GM13976 (cell line): Measurements from ENCODE around the gene AXDND1.

Experiments used
- DNase-seq: peaks from one replicate; pipeline ENCODE4 v3.0.0; 2012; ENCODE audit warnings: low spot score
- CTCF ChIP-seq: IDR thresholded peaks from 2 replicates; pipeline ENCODE4 v1.5.1; 2012; ENCODE audit warnings: borderline replicate concordance, mild to moderate bottlenecking; ENCODE audit not compliant: insufficient read depth; ENCODE audit errors: extremely low read depth, missing control alignments, control extremely low read depth
- in situ Hi-C: fragments of 300-500 bp; cut with MboI; formaldehyde crosslinking; loops from one replicate; pipeline ENCODE4 v1.12.0; 2022; ENCODE audit warnings: low sequenced_read_pairs, mixed read lengths, inconsistent platforms; ENCODE audit not compliant: unreplicated experiment

AXDND1 gene

GRCh38 chr1:179365342-179366092, at the start of gene AXDND1:
TSS of gene AXDND1 (plus strand) at chr1:179365971. CDS start at chr1:179366510, 539 bp downstream.
- in situ Hi-C loops, result loop anchor here (5.0 to 25.0 kb wide), 3 partner anchors 241 to 828 kb away; no protein-coding TSS in a partner anchor
- DNase-seq, result peak; percentile 90
- TF ChIP-seq CTCF, result peak; percentile 15

- in situ Hi-C loops, result no loop called here
- DNase-seq, result no peak
Measured at GRCh38 chr1:179318491-179318890, 47.3 kb upstream of the AXDND1 start.

DNA sequence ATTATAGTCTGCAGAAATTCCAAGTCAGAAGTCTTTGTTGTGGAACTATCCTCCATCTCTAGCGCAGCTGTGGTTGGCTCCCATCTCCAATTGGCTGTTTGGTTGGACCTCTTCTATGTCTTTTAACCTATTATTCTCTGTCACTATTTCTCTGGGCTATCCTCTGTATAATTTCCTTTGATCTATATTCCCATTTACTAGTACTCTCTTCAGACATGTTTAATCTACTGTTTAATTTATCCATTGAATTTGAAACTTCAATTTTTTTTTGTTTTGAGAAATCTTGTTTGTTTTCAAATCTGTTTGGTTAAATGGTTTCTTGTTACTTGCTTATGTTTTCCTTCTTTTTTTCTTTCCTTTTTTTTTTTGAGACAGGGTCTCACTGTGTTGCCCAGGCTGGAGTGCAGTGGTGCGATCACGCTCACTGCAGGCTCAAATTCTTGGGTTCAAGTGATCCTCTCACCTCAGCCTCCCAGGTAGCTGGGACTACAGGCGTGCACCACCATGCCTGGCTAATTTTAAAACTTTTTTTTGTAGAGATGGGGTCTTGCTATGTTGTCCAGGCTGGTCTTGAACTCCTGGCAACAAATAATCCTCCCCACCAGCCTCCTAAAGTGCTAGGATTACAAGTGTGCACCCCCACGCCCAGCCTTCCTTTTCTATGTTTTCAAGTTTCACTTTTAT, 44.1 kb upstream of the AXDND1 start:
- in situ Hi-C loops, result no loop called here
- no peak for TF ChIP-seq CTCF
- DNase-seq, result no peak

More at GRCh38 chr1:179318491-179318890, 47.3 kb upstream of the AXDND1 start:
- TF ChIP-seq CTCF, result no peak

GRCh38 chr1:179322557-179322956, 43.2 kb upstream of the AXDND1 start:
- TF ChIP-seq CTCF, result no peak
- no peak for DNase-seq
- in situ Hi-C loops, result no loop called here

DNA sequence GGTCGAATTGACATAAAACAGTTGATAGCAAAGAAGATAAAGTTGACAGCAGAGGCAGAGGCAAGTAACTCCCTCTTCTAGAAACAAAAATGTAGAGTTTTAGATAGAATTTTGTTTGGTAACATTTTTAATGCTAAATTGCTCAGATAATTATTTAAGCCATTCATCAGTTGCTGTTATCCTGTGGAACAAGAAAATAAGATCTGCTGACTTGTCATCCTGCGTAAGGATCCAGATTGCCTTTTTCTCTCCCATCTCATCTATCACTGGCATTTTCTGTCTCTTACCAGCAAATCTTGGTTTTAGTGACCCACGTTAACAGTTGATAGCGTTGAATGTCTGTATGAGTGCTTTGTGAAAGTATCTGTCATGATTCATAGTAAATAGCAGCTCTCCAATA, 42.3 kb upstream of the AXDND1 start:
- no peak for TF ChIP-seq CTCF
- in situ Hi-C loops, result no loop called here
- DNase-seq, result no peak

- no peak for DNase-seq
- in situ Hi-C loops, result no loop called here
- TF ChIP-seq CTCF, result no peak
Measured at GRCh38 chr1:179325836-179326235, 39.9 kb upstream of the AXDND1 start.

- in situ Hi-C loops, result no loop called here
- DNase-seq, result no peak
- no peak for TF ChIP-seq CTCF
Measured at GRCh38 chr1:179326746-179327145, 39.0 kb upstream of the AXDND1 start.
